Stomach (tissue), 9 donors: ENCODE results near the gene APOL2. TPM values are rescaled to one million over a fixed set of nuclear protein-coding genes. Genes with fewer than 3 reads are reported as not detected.
"Not testable (repeated sequence)": the region's sequence is repeated elsewhere in the genome, so short reads cannot be mapped to it uniquely, and the experiment has no call there.

Experiments
- DNase-seq, 2 donors: peaks; one replicate each; pipeline versions ENCODE4 v3.0.0 to v3.0.0-alpha.2; 2013 to 2019
- H3K27ac ChIP-seq, 5 donors: fragments of 200-600 bp in 4 of 5; sonication (generic) in 4 of 5; one replicate each; pipeline ENCODE4 v1.5.1; 2013 to 2019; ENCODE audit warnings: mild to moderate bottlenecking in 1 of 5, moderate library complexity in 1 of 5
- H3K27me3 ChIP-seq, 3 donors: fragments of 200-600 bp; sonication (generic); one replicate each; pipeline ENCODE4 v1.5.1; 2017 to 2019; ENCODE audit warnings: mixed run types in 1 of 3
- H3K36me3 ChIP-seq, 4 donors: fragments of 200-600 bp; sonication (generic); 1 replicate in 3 of 4; 2 replicates in 1 of 4; pipeline ENCODE4 v1.5.1; 2016 to 2019
- H3K4me1 ChIP-seq, 4 donors: fragments of 200-600 bp; sonication (generic); one replicate each; pipeline ENCODE4 v1.5.1; 2016 to 2019
- H3K4me3 ChIP-seq, 4 donors: fragments of 200-600 bp; sonication (generic) in 3 of 4; one replicate each; pipeline ENCODE4 v1.5.1; 2016 to 2019; ENCODE audit warnings: mild to moderate bottlenecking in 1 of 4
- H3K9me3 ChIP-seq, 4 donors: fragments of 200-600 bp; sonication (generic); one replicate each; pipeline ENCODE4 v1.5.1; 2016 to 2019
- CTCF ChIP-seq, 7 experiments: fragments of 450-650 bp in 4 of 7; fragments of 200-600 bp in 3 of 7; sonication (generic) in 3 of 7; IDR thresholded peaks; one replicate each; pipeline ENCODE4 v1.5.1; 2016 to 2019; ENCODE audit warnings: antibody characterized with exemption in 7 of 7, control low read depth in 2 of 7, mild to moderate bottlenecking in 1 of 7
- EP300 ChIP-seq: sonication (generic); formaldehyde crosslinking; IDR thresholded peaks from one replicate; pipeline ENCODE4 v1.6.1; 2017; ENCODE audit warnings: antibody characterized with exemption
- POLR2A ChIP-seq, 4 donors: fragments of 450-650 bp; IDR thresholded peaks; one replicate each; pipeline ENCODE4 v1.6.1; 2016; ENCODE audit warnings: antibody characterized with exemption in 4 of 4, control low read depth in 2 of 4, mild to moderate bottlenecking in 1 of 4, moderate library complexity in 1 of 4
- POLR2AphosphoS5 ChIP-seq, 3 donors: sonication (generic); formaldehyde crosslinking; IDR thresholded peaks; one replicate each; pipeline ENCODE4 v1.6.1; 2016; ENCODE audit warnings: antibody characterized with exemption in 3 of 3
- WGBS, 5 donors: extraction: QIAGEN DNeasy Blood & Tissue Kit in 3 of 5; methylation state at CpG; one replicate each; pipeline versions ENCODE4 v1.1.5 to v1.1.7; 2013 to 2018; 5-methylcytosine and 5-hydroxymethylcytosine counted together
- intact Hi-C: fragments of 100-400 bp; cut with DNase I; formaldehyde crosslinking; loops from one replicate; pipeline ENCODE4 v1.15.1; 2023; ENCODE audit warnings: low total_unique reads
- polyA plus RNA-seq, 3 donors: library from polyadenylated mRNA; stranded (reverse); fragments of 200-250 nt; gene quantifications; one replicate each; pipeline ENCODE4 v1.2.3, GENCODE V29; 2013
- total RNA-seq, 5 donors: library from RNA; depleted of rRNA; stranded (reverse); fragments of >200 nt; gene quantifications; one replicate each; pipeline versions ENCODE4 v1.1.0 to v1.2.3, GENCODE V29; 2014 to 2016
- donor health status: healthy with polysubstance abuse.
- donor health status: Bipolar disorder and iron deficiency.
- donor health status: healthy.

Gene APOL2
- total and polyA plus RNA-seq, 8 donors, result 11.6 to 101 (median 35.5) TPM

GRCh38 chr22:36258701-36259614, 19.6 kb upstream of the APOL2 start:
- Histone ChIP-seq H3K27me3 (no peaks in the 10 kb centered on the region), H3K36me3 (peaks cover 0 to 79% (median 63%) of the 10 kb centered on the region in 4 donors), H3K4me3 (peak overlapping the region in 1 of 4 donors; percentile 13), H3K9me3 (no peaks in the 10 kb centered on the region), H3K4me1 (peaks cover 26 to 56% (median 37%) of the 10 kb centered on the region in 4 donors), H3K27ac (peak overlapping the region; percentile 16 to 76 (median 65))
- WGBS, 5 donors, result 42 to 49% (median 45%) methylated on average over 16 of the region's 16 CpGs
- peak in 1 of 2 donors; percentile 86 for DNase-seq
- intact Hi-C loops, result no loop called here
- TF ChIP-seq POLR2A (IDR thresholded peaks at IDR 0.05) (no peak), CTCF (IDR thresholded peaks at IDR 0.05) (no peak), EP300 (no peak), POLR2AphosphoS5 (IDR thresholded peaks at IDR 0.05) (no peak)

GRCh38 chr22:36257948-36258670, 18.8 kb upstream of the APOL2 start:
- peaks cover 33 to 64% (median 45%) of the 10 kb centered on the region in 4 donors for H3K4me1 ChIP-seq
- no peaks in the 10 kb centered on the region for H3K9me3 ChIP-seq
- DNase-seq, result no peak
- WGBS, 5 donors, result 86 to 93% (median 88%) methylated on average over 13 of the region's 13 CpGs
- no peaks in the 10 kb centered on the region for H3K27me3 ChIP-seq
- H3K27ac ChIP-seq, result peak overlapping the region in 4 of 5 donors; percentile 16 to 76 (median 70)
- no peak for TF ChIP-seq EP300
- TF ChIP-seq POLR2AphosphoS5 (IDR thresholded peaks at IDR 0.05), result no peak
- no peak for TF ChIP-seq POLR2A (IDR thresholded peaks at IDR 0.05)
- TF ChIP-seq CTCF (IDR thresholded peaks at IDR 0.05), result no peak
- intact Hi-C loops, result no loop called here
- no peak overlapping the region for H3K4me3 ChIP-seq
- peaks cover 0 to 70% (median 54%) of the 10 kb centered on the region in 4 donors for H3K36me3 ChIP-seq

GRCh38 chr22:36257308-36257707, 18.0 kb upstream of the APOL2 start:
- H3K4me1 ChIP-seq, result peaks cover 39 to 70% (median 51%) of the 10 kb centered on the region in 4 donors
- no peak for DNase-seq
- TF ChIP-seq CTCF (IDR thresholded peaks at IDR 0.05) (no peak), POLR2AphosphoS5 (IDR thresholded peaks at IDR 0.05) (no peak), POLR2A (IDR thresholded peaks at IDR 0.05) (no peak), EP300 (no peak)
- H3K36me3 ChIP-seq, result peaks cover 0 to 62% (median 46%) of the 10 kb centered on the region in 4 donors
- intact Hi-C loops, result no loop called here
- 72 to 91% (median 74%) methylated on average over 7 to 8 of the region's 8 CpGs for WGBS, 5 donors
- no peaks in the 10 kb centered on the region for H3K27me3 ChIP-seq
- no peak overlapping the region for H3K4me3 ChIP-seq
- peak overlapping the region in 3 of 5 donors; percentile 62 to 75 (median 65) for H3K27ac ChIP-seq
- H3K9me3 ChIP-seq, result no peaks in the 10 kb centered on the region

GRCh38 chr22:36256478-36256877, 17.2 kb upstream of the APOL2 start:
- H3K9me3 ChIP-seq, result no peaks in the 10 kb centered on the region
- no peak for TF ChIP-seq EP300
- TF ChIP-seq POLR2A (IDR thresholded peaks at IDR 0.05), result no peak
- TF ChIP-seq CTCF (IDR thresholded peaks at IDR 0.05), result no peak
- no peak for TF ChIP-seq POLR2AphosphoS5 (IDR thresholded peaks at IDR 0.05)
- peaks cover 0 to 54% (median 38%) of the 10 kb centered on the region in 4 donors for H3K36me3 ChIP-seq
- WGBS, 5 donors, result 70 to 85% (median 72%) methylated on average over 3 of the region's 3 CpGs
- H3K27ac ChIP-seq, result peak overlapping the region in 3 of 5 donors; percentile 37 to 62 (median 49)
- intact Hi-C loops, result no loop called here
- H3K4me1 ChIP-seq, result peaks cover 39 to 77% (median 54%) of the 10 kb centered on the region in 4 donors
- no peak for DNase-seq
- peak overlapping the region in 1 of 4 donors; percentile 72 for H3K4me3 ChIP-seq
- no peaks in the 10 kb centered on the region for H3K27me3 ChIP-seq

- H3K4me3 ChIP-seq, result peak overlapping the region in 2 of 4 donors; percentile 51 to 72
- peaks cover 39 to 77% (median 54%) of the 10 kb centered on the region in 4 donors for H3K4me1 ChIP-seq
- intact Hi-C loops, DNase-seq, H3K9me3 ChIP-seq, H3K27me3 ChIP-seq: not testable (repeated sequence)
- WGBS, 5 donors, result 35 to 80% (median 80%) methylated on average over 1 to 2 of the region's 5 CpGs; no CpG with 5 or more reads in 2 of the 5 donors
- H3K27ac ChIP-seq, result peak overlapping the region in 4 of 5 donors; percentile 83 to 91 (median 87)
- peaks cover 0 to 45% (median 29%) of the 10 kb centered on the region in 4 donors for H3K36me3 ChIP-seq
Observed at GRCh38 chr22:36255572-36255971, 16.2 kb upstream of the APOL2 start.
